ENCODE data around the gene MEGF8. TPM values are rescaled to one million over a fixed set of nuclear protein-coding genes. Genes with fewer than 3 reads are reported as not detected.

MEGF8 gene
- total and polyA plus RNA-seq, 9 of the 15 experiments (the other 6 are each of a cell fraction or from before 2014, with no cell fraction given) = 0.28 to 13.1 (median 3.0) TPM

- WGBS (ENCODE audit: insufficient coverage, low coverage, missing lambda C conversion rate) = 82% methylated on average over 26 of the region's 38 CpGs
- intact Hi-C loops (cut with micrococcal nuclease) = no loop called here
- Histone ChIP-seq H3K79me2 (ENCODE audit: control insufficient read depth, insufficient read depth, low read length) (no peaks in the 10 kb centered on the region), H3K9ac (ENCODE audit: insufficient read depth in 1 of 2, low read depth in 2 of 2, low read length in 2 of 2) (0 out of 4 replicates have a peak overlapping the region, but pooled peaks of 1 of the 2 experiments have one; percentile 55), H4K20me1 (replicated peaks; ENCODE audit: control insufficient read depth, insufficient read depth, low read length) (no peaks in the 10 kb centered on the region), H3K27ac (ENCODE audit: extremely low read depth, low read depth, low read length) (no peak overlapping the region), H3K4me1 (replicated peaks in 1 of 2; ENCODE audit: control insufficient read depth in 2 of 2, insufficient read depth in 2 of 2, low read length in 2 of 2) (peaks cover 0 to 25% of the 10 kb centered on the region in 2 experiments; a peak in 2 of 5 replicates), H3K9me1 (ENCODE audit: control insufficient read depth, insufficient read depth, low read length) (no peaks in the 10 kb centered on the region), H3K4me2 (ENCODE audit: insufficient read depth, low read length) (no peak overlapping the region), H3K4me3 (no peak overlapping the region), H3K27me3 (ENCODE audit: control insufficient read depth in 2 of 2, insufficient read depth in 2 of 2, low read length in 2 of 2) (peaks cover 0 to 5% of the 10 kb centered on the region in 2 experiments; a peak in 1 of 5 replicates), H3K36me3 (ENCODE audit: control insufficient read depth, insufficient read depth, low read length) (no peaks in the 10 kb centered on the region), H3K9me3 (replicated peaks; ENCODE audit: control insufficient read depth, insufficient read depth, low read depth, low read length) (no peaks in the 10 kb centered on the region), H2AFZ (ENCODE audit: low read depth, low read length) (no peak overlapping the region)
- POLR2A ChIA-PET = no interaction called here
- BruUV-seq (replicated peaks) = no TSS peak
- no peak for FAIRE-seq
- ATAC-seq = no peak
- DNase-seq (ENCODE audit: extremely low read depth in 1 of 4, low spot score in 3 of 4) = no peak
- CTCF ChIA-PET (ENCODE audit: low intra/inter-chr PET ratio) = no interaction called here
- in situ Hi-C loops (cut with MboI) = no loop called here
- TF ChIP-seq PRDM10 (IDR thresholded peaks at IDR 0.05; ENCODE audit: partially characterized antibody) = peak; percentile 90
- no peak for TF ChIP-seq SNRNP70 (optimal IDR thresholded peaks at IDR 0.05; ENCODE audit: low read depth, low read length)
- TF ChIP-seq ZZZ3 (IDR thresholded peaks at IDR 0.05) = no peak
- TF ChIP-seq POLR2G (IDR thresholded peaks at IDR 0.05; ENCODE audit: low read depth, low read length) = peak; percentile 16; the same call in 1 of the 2 replicates
Observed at GRCh38 chr19:42422901-42423461, 97.5 kb downstream of the MEGF8 start.

Data from K562 (cell line).